ENCODE data around the gene EFNA3. TPM values are rescaled to one million over a fixed set of nuclear protein-coding genes. Genes with fewer than 3 reads are reported as not detected.

EFNA3 gene
- total RNA-seq, 4 donors from 2014 or later: 20.0 to 25.8 (median 21.1) TPM

GRCh38 chr1:155048449-155049334 lies 29.9 kb upstream of the EFNA3 start:
- no peaks in the 10 kb centered on the region for H3K9me3 ChIP-seq
- intact Hi-C loops (cut with DNase I): no loop called here
- WGBS, 2 donors: 78 to 85% methylated on average over 4 to 7 of the region's 8 CpGs
- no peak overlapping the region for H3K4me3 ChIP-seq
- peaks cover 26 to 79% (median 41%) of the 10 kb centered on the region in 3 donors for H3K4me1 ChIP-seq
- no peaks in the 10 kb centered on the region for H3K27me3 ChIP-seq
- TF ChIP-seq CTCF (IDR thresholded peaks at IDR 0.05) (no peak), POLR2A (IDR thresholded peaks at IDR 0.05) (no peak)
- H3K36me3 ChIP-seq: peaks cover 0 to 10% (median 2%) of the 10 kb centered on the region in 3 donors
- H3K27ac ChIP-seq: peak overlapping the region in 2 of 4 donors; percentile 98
- no peak for DNase-seq

- Histone ChIP-seq H3K27me3 (no peaks in the 10 kb centered on the region), H3K27ac (peak overlapping the region; percentile 94 to 98 (median 98)), H3K4me1 (peaks cover 26 to 76% (median 40%) of the 10 kb centered on the region in 3 donors), H3K4me3 (peak overlapping the region; percentile 65 to 93 (median 88)), H3K36me3 (peaks cover 0 to 22% (median 14%) of the 10 kb centered on the region in 3 donors), H3K9me3 (no peaks in the 10 kb centered on the region)
- no peak for DNase-seq
- 7 to 16% methylated on average over 4 to 10 of the region's 10 CpGs for WGBS, 2 donors
- TF ChIP-seq CTCF (IDR thresholded peaks at IDR 0.05): no peak
- no peak for TF ChIP-seq POLR2A (IDR thresholded peaks at IDR 0.05)
- intact Hi-C loops (cut with DNase I): no loop called here
These were observed 28.7 kb upstream of the EFNA3 start for GRCh38 chr1:155049651-155050559.

- 0% methylated on average over 8 of the region's 99 CpGs; no CpG with 5 or more reads in 1 of the 2 donors for WGBS, 2 donors
- no peak for DNase-seq
- no peaks in the 10 kb centered on the region for H3K27me3 ChIP-seq
- intact Hi-C loops (cut with DNase I): no loop called here
- H3K36me3 ChIP-seq: peaks cover 5 to 31% (median 20%) of the 10 kb centered on the region in 3 donors
- peak within 1 kb of the TSS; percentile 94 to 98 (median 98) for H3K27ac ChIP-seq
- peaks cover 26 to 68% (median 32%) of the 10 kb centered on the region in 3 donors for H3K4me1 ChIP-seq
- peak within 1 kb of the TSS; percentile 65 to 93 (median 88) for H3K4me3 ChIP-seq
- no peaks in the 10 kb centered on the region for H3K9me3 ChIP-seq
- TF ChIP-seq POLR2A (IDR thresholded peaks at IDR 0.05) (peak in 2 of 4 donors; percentile 30 to 68), CTCF (IDR thresholded peaks at IDR 0.05) (peak; percentile 89 to 98 (median 95))
These were observed 27.9 kb upstream of the EFNA3 start, which contains the start of gene ADAM15 for GRCh38 chr1:155050560-155051341. ADAM15 (plus strand) TSS chr1:155051316; CDS start chr1:155051387, 71 bp downstream.

- Histone ChIP-seq H3K36me3 (peaks cover 10 to 37% (median 23%) of the 10 kb centered on the region in 3 donors), H3K9me3 (no peaks in the 10 kb centered on the region), H3K4me1 (peaks cover 26 to 64% (median 32%) of the 10 kb centered on the region in 3 donors), H3K27ac (peak overlapping the region; percentile 94 to 98 (median 98)), H3K27me3 (no peaks in the 10 kb centered on the region), H3K4me3 (peak overlapping the region; percentile 65 to 93 (median 88))
- TF ChIP-seq POLR2A (IDR thresholded peaks at IDR 0.05): peak in 2 of 4 donors; percentile 44 to 72
- TF ChIP-seq CTCF (IDR thresholded peaks at IDR 0.05): no peak
- intact Hi-C loops (cut with DNase I): no loop called here
- DNase-seq: no peak
- no CpG with 5 or more reads among the region's 31 CpGs for WGBS, 2 donors
These were observed 27.3 kb upstream of the EFNA3 start for GRCh38 chr1:155051342-155051776.
